ENCODE measurements around the gene P2RX6. TPM values are rescaled to one million over a fixed set of nuclear protein-coding genes. Genes with fewer than 3 reads are reported as not detected.
"Not testable (repeated sequence)": the region's sequence is repeated elsewhere in the genome, so short reads cannot be mapped to it uniquely, and the experiment has no call there.

The P2RX6 gene
- total RNA-seq, 1 donor from 2014 or later = 0.26 TPM

GRCh38 chr22:21047035-21047661, 32.2 kb downstream of the P2RX6 start:
- FAIRE-seq (no peak), DNase-seq (ENCODE audit: low read depth) (no peak)
- Histone ChIP-seq H3K4me3 (ENCODE audit: low read depth, low read length) (no peak overlapping the region), H3K36me3 (ENCODE audit: control insufficient read depth, insufficient read depth, low read length) (no peaks in the 10 kb centered on the region), H3K27me3 (ENCODE audit: control insufficient read depth, insufficient read depth, low read length) (no peaks in the 10 kb centered on the region)
- TF ChIP-seq CTCF (IDR thresholded peaks at IDR 0.05; ENCODE audit: insufficient read depth, low read length, severe bottlenecking) = no peak

GRCh38 chr22:21047730-21048129, 32.8 kb downstream of the P2RX6 start:
- Histone ChIP-seq H3K36me3 (ENCODE audit: control insufficient read depth, insufficient read depth, low read length) (no peaks in the 10 kb centered on the region), H3K4me3 (ENCODE audit: low read depth, low read length) (no peak overlapping the region), H3K27me3 (ENCODE audit: control insufficient read depth, insufficient read depth, low read length) (no peaks in the 10 kb centered on the region)
- FAIRE-seq = no peak
- DNase-seq (ENCODE audit: low read depth) = no peak
- TF ChIP-seq CTCF (IDR thresholded peaks at IDR 0.05; ENCODE audit: insufficient read depth, low read length, severe bottlenecking) = no peak

- not testable (repeated sequence) for H3K27me3 ChIP-seq (ENCODE audit: control insufficient read depth, insufficient read depth, low read length); FAIRE-seq; DNase-seq (ENCODE audit: low read depth); H3K4me3 ChIP-seq (ENCODE audit: low read depth, low read length); H3K36me3 ChIP-seq (ENCODE audit: control insufficient read depth, insufficient read depth, low read length)
Measured at GRCh38 chr22:21048448-21048847, 33.5 kb downstream of the P2RX6 start.

GRCh38 chr22:21048965-21049364, 34.0 kb downstream of the P2RX6 start:
- H3K4me3 ChIP-seq (ENCODE audit: low read depth, low read length); H3K36me3 ChIP-seq (ENCODE audit: control insufficient read depth, insufficient read depth, low read length); DNase-seq (ENCODE audit: low read depth); H3K27me3 ChIP-seq (ENCODE audit: control insufficient read depth, insufficient read depth, low read length): not testable (repeated sequence)
- FAIRE-seq = peak; percentile 99

GRCh38 chr22:21051145-21051830, 36.3 kb downstream of the P2RX6 start:
- DNase-seq (ENCODE audit: low read depth) (no peak), FAIRE-seq (peak; percentile 64)
- TF ChIP-seq CTCF (IDR thresholded peaks at IDR 0.05; ENCODE audit: insufficient read depth, low read length, severe bottlenecking) = no peak
- Histone ChIP-seq H3K27me3 (ENCODE audit: control insufficient read depth, insufficient read depth, low read length) (no peaks in the 10 kb centered on the region), H3K36me3 (ENCODE audit: control insufficient read depth, insufficient read depth, low read length) (no peaks in the 10 kb centered on the region), H3K4me3 (ENCODE audit: low read depth, low read length) (no peak overlapping the region)

GRCh38 chr22:21051831-21052400, 37.0 kb downstream of the P2RX6 start:
- Histone ChIP-seq H3K36me3 (ENCODE audit: control insufficient read depth, insufficient read depth, low read length) (no peaks in the 10 kb centered on the region), H3K4me3 (ENCODE audit: low read depth, low read length) (no peak overlapping the region), H3K27me3 (ENCODE audit: control insufficient read depth, insufficient read depth, low read length) (no peaks in the 10 kb centered on the region)
- TF ChIP-seq CTCF (IDR thresholded peaks at IDR 0.05; ENCODE audit: insufficient read depth, low read length, severe bottlenecking) = no peak
- FAIRE-seq (no peak), DNase-seq (ENCODE audit: low read depth) (no peak)

Data from bronchial epithelial cell (primary cell).